GM19023 (cell line): ENCODE results near the gene BCL2L12.
"Not testable (repeated sequence)": the region's sequence is repeated elsewhere in the genome, so short reads cannot be mapped to it uniquely, and the experiment has no call there.

Experiments
- ATAC-seq: cut with Tn5 transposase; IDR thresholded peaks from one replicate; pipeline ENCODE4 v1.9.1; 2021; ENCODE audit warnings: mild to moderate bottlenecking, moderate library complexity; ENCODE audit not compliant: unreplicated experiment

BCL2L12 gene

DNA sequence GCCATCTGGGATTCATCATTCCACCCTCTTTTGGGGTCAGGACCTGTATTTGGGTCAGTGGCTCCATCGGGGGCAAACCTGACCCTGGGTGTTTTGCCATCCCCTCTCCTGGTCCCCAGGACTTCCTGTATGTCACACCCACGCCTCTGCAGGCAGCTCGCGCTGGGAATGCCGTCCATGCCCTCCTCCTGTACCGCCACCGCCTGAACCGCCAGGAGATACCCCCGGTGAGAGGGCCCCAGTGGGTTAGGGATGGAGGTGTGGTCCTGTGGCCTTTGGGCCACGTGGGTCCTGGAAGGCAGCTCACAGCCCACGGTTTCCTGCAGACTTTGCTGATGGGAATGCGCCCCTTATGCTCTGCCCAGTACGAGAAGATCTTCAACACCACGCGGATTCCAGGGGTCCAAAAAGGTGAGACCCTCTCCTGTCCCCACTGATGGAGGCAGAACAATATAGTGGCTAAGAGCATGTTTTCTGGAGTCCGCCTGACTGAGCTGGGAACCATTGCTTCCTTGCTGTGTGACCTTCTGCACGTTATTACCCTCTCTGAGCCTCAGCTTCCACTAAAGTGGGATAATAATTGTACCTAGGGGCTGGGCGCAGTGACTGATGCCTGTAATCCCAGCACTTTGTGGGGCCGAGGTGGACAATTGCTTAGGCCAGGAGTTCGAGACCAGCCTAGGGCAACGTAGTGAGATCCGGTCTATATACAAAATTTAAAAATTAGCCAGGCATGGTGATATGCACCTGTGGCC, 39.3 kb downstream of the BCL2L12 start:
- ATAC-seq: no peak

DNA sequence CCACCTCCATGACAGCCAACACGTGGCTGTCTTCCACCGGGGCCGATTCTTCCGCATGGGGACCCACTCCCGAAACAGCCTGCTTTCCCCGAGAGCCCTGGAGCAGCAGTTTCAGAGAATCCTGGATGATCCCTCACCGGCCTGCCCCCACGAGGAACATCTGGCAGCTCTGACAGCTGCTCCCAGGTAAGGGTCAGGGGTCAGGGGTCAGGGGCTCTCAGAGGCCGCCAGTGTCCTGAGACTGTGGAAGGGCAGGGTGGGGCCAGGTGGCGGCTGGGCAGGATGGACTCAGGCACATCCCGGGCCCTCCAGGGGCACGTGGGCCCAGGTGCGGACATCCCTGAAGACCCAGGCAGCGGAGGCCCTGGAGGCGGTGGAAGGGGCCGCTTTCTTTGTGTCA, 40.2 kb downstream of the BCL2L12 start:
- no peak for ATAC-seq

DNA sequence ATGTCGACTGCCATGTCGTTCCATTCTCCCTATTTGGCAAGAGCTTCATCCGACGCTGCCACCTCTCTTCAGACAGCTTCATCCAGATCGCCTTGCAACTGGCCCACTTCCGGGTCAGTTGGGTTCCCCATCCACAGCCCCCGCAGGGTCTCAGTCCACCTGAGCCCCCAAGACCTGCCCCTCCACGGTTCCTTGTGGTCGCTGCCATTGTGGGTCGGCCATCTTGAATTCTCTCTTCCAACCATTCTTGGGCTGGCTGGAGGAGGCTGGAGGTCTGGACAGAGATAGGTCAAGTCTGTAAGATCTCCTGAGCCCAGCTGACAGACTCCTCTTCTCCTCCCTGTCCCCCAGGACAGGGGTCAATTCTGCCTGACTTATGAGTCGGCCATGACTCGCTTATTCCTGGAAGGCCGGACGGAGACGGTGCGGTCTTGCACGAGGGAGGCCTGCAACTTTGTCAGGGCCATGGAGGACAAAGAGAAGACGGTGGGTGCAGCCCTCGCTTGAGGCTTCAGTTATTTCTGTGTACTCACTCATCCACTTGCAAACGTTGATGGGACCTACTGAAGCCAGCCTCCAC, 44.7 kb downstream of the BCL2L12 start:
- ATAC-seq: no peak

DNA sequence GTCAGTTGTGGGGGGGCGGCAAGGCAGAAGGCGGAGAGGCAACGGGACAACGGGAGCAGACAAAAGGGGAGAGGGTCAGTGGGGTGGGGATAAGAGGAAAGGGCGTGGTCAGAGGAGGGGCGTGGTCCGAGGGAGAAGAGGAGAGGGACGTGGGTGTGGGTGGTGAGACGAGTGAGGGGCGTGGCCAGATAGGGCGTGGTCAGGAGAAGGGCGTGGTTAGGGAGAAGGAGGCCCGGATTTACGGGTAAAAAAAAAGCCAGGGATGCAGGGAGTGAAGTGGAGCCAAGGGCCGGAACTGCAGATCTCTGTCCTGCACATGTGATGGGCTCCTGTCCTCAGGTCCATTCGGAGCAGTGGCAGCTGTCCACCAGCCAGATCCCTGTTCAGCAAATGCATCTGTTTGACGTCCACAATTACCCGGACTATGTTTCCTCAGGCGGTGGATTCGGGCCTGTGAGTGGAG, 46.7 kb downstream of the BCL2L12 start:
- ATAC-seq: no peak

DNA sequence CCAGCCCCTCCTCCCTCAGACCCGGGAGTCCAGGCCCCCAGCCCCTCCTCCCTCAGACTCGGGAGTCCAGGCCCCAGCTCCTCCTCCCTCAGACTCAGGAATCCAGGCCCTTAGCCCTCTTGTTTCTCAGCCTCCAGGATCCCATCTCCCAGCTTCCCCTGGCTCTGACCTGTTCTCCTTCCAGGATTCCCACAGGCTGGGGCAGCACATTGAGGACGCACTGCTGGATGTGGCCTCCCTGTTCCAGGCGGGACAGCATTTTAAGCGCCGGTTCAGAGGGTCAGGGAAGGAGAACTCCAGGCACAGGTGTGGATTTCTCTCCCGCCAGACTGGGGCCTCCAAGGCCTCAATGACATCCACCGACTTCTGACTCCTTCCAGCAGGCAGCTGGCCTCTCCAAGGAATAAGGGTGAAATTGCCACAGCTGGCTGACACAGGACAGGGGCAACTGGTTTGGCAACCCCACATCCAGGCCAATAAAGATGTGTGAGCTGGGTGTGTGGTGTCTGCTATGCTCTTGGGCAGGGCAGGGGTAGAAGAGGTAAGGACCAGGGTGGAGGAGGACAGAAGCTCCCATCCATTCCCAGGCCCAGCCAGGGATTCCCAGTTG, 47.6 kb downstream of the BCL2L12 start:
- no peak for ATAC-seq

DNA sequence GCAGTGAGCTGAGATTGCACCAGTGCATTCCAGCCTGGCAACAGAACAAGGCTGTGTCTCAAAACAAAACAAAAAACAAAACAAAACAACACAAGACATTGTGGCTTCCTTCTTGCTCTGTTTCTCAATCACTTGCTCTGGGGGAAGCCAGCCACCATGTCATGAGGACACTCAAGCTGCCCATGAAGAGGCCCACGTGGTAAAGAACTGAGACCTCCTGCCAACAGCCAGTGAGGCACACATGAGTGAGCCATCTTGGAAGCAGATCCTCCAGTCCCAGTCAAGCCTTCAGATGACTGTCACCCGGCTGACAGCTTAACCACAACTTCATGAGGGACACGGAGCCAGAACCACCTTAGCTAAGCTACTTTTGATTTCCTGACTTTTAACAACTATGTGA, 50.4 kb downstream of the BCL2L12 start:
- ATAC-seq: no peak

DNA sequence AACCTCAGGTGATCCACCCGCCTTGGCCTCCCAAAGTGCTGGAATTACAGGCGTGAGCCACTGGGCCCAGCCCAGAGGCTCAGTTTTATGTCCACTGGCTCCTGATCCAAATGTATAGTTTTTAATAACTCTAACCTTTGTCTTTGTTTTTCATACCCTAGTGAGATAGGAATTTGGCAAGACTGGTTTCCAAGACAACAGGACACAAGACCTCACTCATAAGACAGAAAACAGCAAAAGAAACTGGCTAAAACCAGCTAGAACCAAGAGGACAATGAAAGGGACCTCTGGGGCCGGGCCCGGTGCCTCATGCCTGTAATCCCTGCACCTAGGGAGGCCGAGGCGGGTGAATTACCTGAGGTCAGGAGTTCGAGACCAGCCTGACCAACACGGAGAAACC, 52.8 kb downstream of the BCL2L12 start:
- no peak for ATAC-seq

DNA sequence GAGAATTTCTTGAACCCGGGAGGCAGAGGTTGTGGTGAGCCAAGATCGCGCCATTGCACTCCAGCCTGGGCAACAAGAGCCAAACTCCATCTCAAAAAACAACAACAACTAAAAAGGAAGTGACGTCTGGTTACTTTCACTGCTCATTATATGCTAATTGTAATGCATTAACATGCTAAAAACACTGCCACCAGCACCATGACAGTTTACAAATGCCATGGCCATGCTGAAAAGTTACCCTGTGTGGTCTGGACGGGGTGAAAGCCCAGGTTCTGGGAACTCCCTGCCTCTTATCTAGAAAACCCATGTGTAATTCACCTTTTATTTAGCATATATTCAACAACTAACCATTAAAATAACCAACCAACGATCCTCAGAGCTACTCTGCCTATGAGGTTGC, 53.3 kb downstream of the BCL2L12 start:
- no peak for ATAC-seq

DNA sequence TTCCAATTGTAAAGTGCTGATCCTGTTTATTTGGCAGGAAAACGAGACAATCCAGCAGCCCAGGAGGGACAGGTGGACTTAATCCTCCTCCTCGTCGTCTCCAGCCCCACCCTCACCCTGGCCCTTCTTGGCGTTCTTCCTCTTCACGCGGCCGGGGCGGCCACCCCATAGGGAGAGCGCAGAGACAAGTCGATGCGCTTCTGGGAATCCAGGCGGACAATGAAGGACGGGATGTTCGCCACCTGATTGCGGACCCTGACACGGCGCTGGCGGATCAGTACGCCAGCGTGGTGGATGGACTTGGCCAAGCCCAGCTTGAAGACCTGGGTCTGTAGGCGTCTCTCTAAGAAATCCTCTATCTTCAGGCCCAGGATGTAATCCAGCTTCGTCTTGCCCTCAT, 53.7 kb downstream of the BCL2L12 start:
- ATAC-seq: not testable (repeated sequence)
